PC-3 (cell line): ENCODE measurements around the gene SPACA6.

Experiments used
- CTCF ChIP-seq: fragments of 300-600 bp; sonication (generic); conservative IDR thresholded peaks from 2 replicates; pipeline ENCODE4 v1.5.1; 2017; ENCODE audit warnings: antibody characterized with exemption, low read depth, mild to moderate bottlenecking, low read length
- EZH2 ChIP-seq: fragments of 300-600 bp; sonication (generic); IDR thresholded peaks from one replicate; pipeline ENCODE4 v1.6.1; 2017; ENCODE audit warnings: antibody characterized with exemption, mild to moderate bottlenecking, low read length; ENCODE audit not compliant: unreplicated experiment

GRCh38 chr19:51721905-51722304, 28.8 kb downstream of the SPACA6 start:
- TF ChIP-seq CTCF (no peak), EZH2 (no peak)
